H1 (cell line): ENCODE results near the gene TLL1. TPM values are rescaled to one million over a fixed set of nuclear protein-coding genes. Genes with fewer than 3 reads are reported as not detected.

Source experiments
- CTCF ChIA-PET: fragments of 300-600 bp; sonication (Branson Sonifier 250); formaldehyde crosslinking; loops from one replicate; lab custom pipeline; 2021; ENCODE audit not compliant: partially characterized antibody; lab: Charles Lee
- POLR2A ChIA-PET: fragments of 300-600 bp; sonication (Branson Sonifier 250); formaldehyde crosslinking; loops from one replicate; lab custom pipeline; 2021; ENCODE audit warnings: inconsistent platforms; ENCODE audit not compliant: partially characterized antibody; lab: Charles Lee
- DNase-seq, 2 experiments: peaks; one replicate each; pipeline versions ENCODE4 v3.0.0 to v3.0.0-alpha.2; 2010 to 2022; ENCODE audit warnings: low spot score in 2 of 2, low read depth in 1 of 2, mixed read lengths in 1 of 2
- FAIRE-seq: peaks from 2 replicates; lab custom pipeline; 2011; peaks lifted over from hg19 to GRCh38; lab: Jason Lieb, UNC
- H2AFZ ChIP-seq: 2 replicates; pipeline ENCODE4 v1.8.1; 2012; ENCODE audit warnings: low read length, inconsistent platforms
- H2AK5ac ChIP-seq: 2 replicates; pipeline ENCODE4 v1.6.1; 2013; ENCODE audit warnings: low read depth, low read length
- H2BK120ac ChIP-seq: replicated peaks from 2 replicates; pipeline ENCODE3; 2013; ENCODE audit warnings: low read depth, low read length, inconsistent platforms
- H2BK12ac ChIP-seq: 2 replicates; pipeline ENCODE4 v1.6.1; 2013; ENCODE audit warnings: low read depth, low read length
- H2BK15ac ChIP-seq: 2 replicates; pipeline ENCODE4 v1.6.1; 2013; ENCODE audit warnings: low read length
- H2BK20ac ChIP-seq: 2 replicates; pipeline ENCODE4 v1.6.1; 2013; ENCODE audit warnings: low read length
- H2BK5ac ChIP-seq: 2 replicates; pipeline ENCODE4 v1.6.1; 2013; ENCODE audit warnings: low read depth, low read length
- H3K14ac ChIP-seq: 2 replicates; pipeline ENCODE4 v1.6.1; 2013; ENCODE audit warnings: inconsistent platforms; ENCODE audit not compliant: insufficient read length
- H3K18ac ChIP-seq: 2 replicates; pipeline ENCODE4 v1.6.1; 2013; ENCODE audit warnings: low read length; ENCODE audit errors: extremely low read depth
- H3K23ac ChIP-seq: 2 replicates; pipeline ENCODE4 v1.6.1; 2013; ENCODE audit warnings: inconsistent platforms; ENCODE audit not compliant: insufficient read length
- H3K23me2 ChIP-seq: 2 replicates; pipeline ENCODE4 v1.6.1; 2013; ENCODE audit warnings: low read depth, low read length
- H3K27ac ChIP-seq: 2 replicates; pipeline ENCODE4 v1.6.1; 2011; ENCODE audit warnings: low read depth, low read length, inconsistent platforms
- H3K27me3 ChIP-seq, 4 experiments: replicated peaks in 1 of 4; 1 replicate in 1 of 4; 2 replicates in 3 of 4; pipeline versions ENCODE4 v1.6.1 to v1.8.1; 2011 to 2013; ENCODE audit warnings: low read length in 3 of 4, mild to moderate bottlenecking in 3 of 4, inconsistent platforms in 2 of 4, mixed read lengths in 2 of 4, moderate library complexity in 1 of 4; ENCODE audit not compliant: control insufficient read depth in 3 of 4, insufficient read depth in 3 of 4; ENCODE audit errors: extremely low read depth in 1 of 4
- H3K36me3 ChIP-seq, 4 experiments: 2 replicates each; pipeline versions ENCODE4 v1.6.1 to v1.8.1; 2011 to 2013; ENCODE audit warnings: mild to moderate bottlenecking in 4 of 4, low read length in 3 of 4, moderate library complexity in 2 of 4, control low read depth in 1 of 4, inconsistent platforms in 1 of 4; ENCODE audit not compliant: insufficient read depth in 4 of 4, control insufficient read depth in 2 of 4
- H3K4ac ChIP-seq: replicated peaks from 2 replicates; pipeline ENCODE3; 2013; ENCODE audit warnings: low read length, low read depth, mixed read lengths, inconsistent platforms; ENCODE audit not compliant: insufficient read length
- H3K4me1 ChIP-seq, 4 experiments: replicated peaks in 1 of 4; 1 replicate in 1 of 4; 2 replicates in 3 of 4; pipeline versions ENCODE4 v1.6.1 to v1.8.1; 2011 to 2013; ENCODE audit warnings: low read length in 3 of 4, inconsistent platforms in 2 of 4, mixed read lengths in 1 of 4; ENCODE audit not compliant: insufficient read depth in 4 of 4, control insufficient read depth in 3 of 4
- H3K4me2 ChIP-seq, 2 experiments: 2 replicates each; pipeline versions ENCODE4 v1.6.1 to v1.8.1; 2011 to 2013; ENCODE audit warnings: low read depth in 2 of 2, low read length in 2 of 2, control low read depth in 1 of 2, inconsistent platforms in 1 of 2, mild to moderate bottlenecking in 1 of 2; ENCODE audit not compliant: insufficient read depth in 1 of 2
- H3K4me3 ChIP-seq, 4 experiments: fragments of 200-600, 300-600 bp in 1 of 4; sonication (generic), shearing (Covaris generic), sonication (Bioruptor Twin) in 1 of 4; 2 replicates each; pipeline versions ENCODE4 v1.5.1 to v1.8.1; 2011 to 2016; ENCODE audit warnings: low read length in 4 of 4, low read depth in 3 of 4, control low read depth in 2 of 4, inconsistent platforms in 2 of 4, mild to moderate bottlenecking in 2 of 4, mixed read lengths in 1 of 4, moderate library complexity in 1 of 4; ENCODE audit not compliant: insufficient read depth in 2 of 4; ENCODE audit errors: extremely low read depth in 1 of 4
- H3K56ac ChIP-seq: replicated peaks from 2 replicates; pipeline ENCODE3; 2013; ENCODE audit warnings: low read depth, mild to moderate bottlenecking, mixed read lengths, low read length, inconsistent platforms; ENCODE audit not compliant: insufficient read length
- H3K79me1 ChIP-seq: 2 replicates; pipeline ENCODE4 v1.6.1; 2013; ENCODE audit warnings: low read depth, low read length, control low read depth
- H3K79me2 ChIP-seq, 2 experiments: 2 replicates each; pipeline versions ENCODE4 v1.6.1 to v1.8.1; 2012 to 2013; ENCODE audit warnings: low read length in 2 of 2, mild to moderate bottlenecking in 2 of 2, inconsistent platforms in 1 of 2; ENCODE audit not compliant: insufficient read depth in 2 of 2, control insufficient read depth in 1 of 2
- H3K9ac ChIP-seq, 4 experiments: replicated peaks in 1 of 4; 1 replicate in 1 of 4; 2 replicates in 3 of 4; pipeline versions ENCODE4 v1.6.1 to v1.8.1; 2011 to 2013; ENCODE audit warnings: low read depth in 3 of 4, low read length in 3 of 4, control low read depth in 2 of 4, mild to moderate bottlenecking in 2 of 4, moderate library complexity in 2 of 4, inconsistent platforms in 1 of 4; ENCODE audit errors: extremely low read depth in 1 of 4
- H3K9me3 ChIP-seq, 2 experiments: 2 replicates each; pipeline versions ENCODE4 v1.6.1 to v1.8.1; 2012 to 2013; ENCODE audit warnings: mild to moderate bottlenecking in 2 of 2, moderate library complexity in 2 of 2, control low read depth in 1 of 2, inconsistent platforms in 1 of 2, low read depth in 1 of 2, low read length in 1 of 2, mixed read lengths in 1 of 2; ENCODE audit not compliant: insufficient read depth in 2 of 2
- H4K20me1 ChIP-seq, 2 experiments: replicated peaks in 1 of 2; 2 replicates each; pipeline versions ENCODE3 to v1.8.1; 2011 to 2013; ENCODE audit warnings: inconsistent platforms in 2 of 2, low read length in 2 of 2, mild to moderate bottlenecking in 1 of 2; ENCODE audit not compliant: insufficient read depth in 2 of 2, control insufficient read depth in 1 of 2
- H4K5ac ChIP-seq: 2 replicates; pipeline ENCODE4 v1.6.1; 2013; ENCODE audit warnings: low read length, low read depth, mixed read lengths, inconsistent platforms; ENCODE audit not compliant: insufficient read length
- H4K8ac ChIP-seq: 2 replicates; pipeline ENCODE4 v1.8.0; 2013; ENCODE audit warnings: mild to moderate bottlenecking, moderate library complexity, low read length, inconsistent platforms; ENCODE audit not compliant: insufficient read depth; ENCODE audit errors: extremely low read depth
- H4K91ac ChIP-seq: replicated peaks from 2 replicates; pipeline ENCODE3; 2013; ENCODE audit warnings: low read length, mixed read lengths, inconsistent platforms; ENCODE audit not compliant: insufficient read length
- EP300 ChIP-seq, 2 experiments: IDR thresholded peaks; 1 replicate in 1 of 2; 2 replicates in 1 of 2; pipeline ENCODE4 v1.6.1; 2011 to 2012; ENCODE audit warnings: low read depth in 2 of 2, low read length in 2 of 2, mild to moderate bottlenecking in 2 of 2, borderline replicate concordance in 1 of 2, inconsistent platforms in 1 of 2, moderate library complexity in 1 of 2
- FOSL1 ChIP-seq: IDR thresholded peaks from 2 replicates; pipeline ENCODE4 v1.6.1; 2011; ENCODE audit warnings: mild to moderate bottlenecking, low read depth, low read length, moderate library complexity; ENCODE audit not compliant: insufficient read depth
- HDAC2 ChIP-seq, 2 experiments: fragments of 300-600 bp in 1 of 2; sonication (generic) in 1 of 2; IDR thresholded peaks; 2 replicates each; pipeline ENCODE4 v1.6.1; 2011 to 2012; ENCODE audit warnings: low read depth in 2 of 2, low read length in 2 of 2, mild to moderate bottlenecking in 2 of 2, moderate library complexity in 2 of 2, borderline replicate concordance in 1 of 2, inconsistent platforms in 1 of 2
- JUND ChIP-seq: IDR thresholded peaks from 2 replicates; pipeline ENCODE4 v1.6.1; 2011; ENCODE audit warnings: mild to moderate bottlenecking, improper control_type of control experiment, low read length
- POLR2AphosphoS5 ChIP-seq: IDR thresholded peaks from 2 replicates; pipeline ENCODE4 v1.6.1; 2011; ENCODE audit warnings: low read depth, low read length
- POU5F1 ChIP-seq: IDR thresholded peaks from 2 replicates; pipeline ENCODE4 v1.6.1; 2011; ENCODE audit warnings: low read depth, mild to moderate bottlenecking, low read length, moderate library complexity
- WGBS, 2 experiments: shearing (Covaris generic) in 1 of 2; methylation state at CpG; one replicate each; pipeline versions ENCODE4 v1.1.6 to v1.1.7; 2013 to 2015; ENCODE audit warnings: low lambda C conversion rate in 2 of 2, mixed read lengths in 2 of 2, inconsistent platforms in 1 of 2, low coverage in 1 of 2, missing lambda C conversion rate in 1 of 2; ENCODE audit not compliant: insufficient replicate concordance in 2 of 2, insufficient coverage in 1 of 2, insufficient read length in 1 of 2; ENCODE audit errors: extremely low coverage in 1 of 2, missing lambda C conversion rate in 1 of 2; 5-methylcytosine and 5-hydroxymethylcytosine counted together
- polyA plus RNA-seq, 7 experiments: library from polyadenylated mRNA; depleted of rRNA in 3 of 7; stranded (reverse) in 5 of 7; unstranded in 2 of 7; fragments of >200 nt in 5 of 7; fragments of 200-250 nt in 2 of 7; gene quantifications; 1 replicate in 5 of 7; 2 replicates in 1 of 7; 4 replicates in 1 of 7; pipeline versions ENCODE4 v1.2.1 to v1.2.3, GENCODE V29; 2011 to 2013; ENCODE audit warnings: missing spikeins in 2 of 7, mixed read lengths in 2 of 7
- total RNA-seq: library from RNA; stranded (reverse); fragmentation: NEBNext Ultra II Directional; extraction: Animal tissue kit (Norgen Biotek cat#: 25700); gene quantifications from 2 replicates; pipeline ENCODE4 v1.2.1, GENCODE V29; 2021

Gene TLL1
- total and polyA plus RNA-seq, 2 of the 8 experiments (the other 6 are each of a cell fraction or from before 2014, with no cell fraction given) = 0.18 to 1.1 TPM

- CTCF ChIA-PET = interaction anchor here (0.9 to 1.2 kb wide), 2 partner anchors 34 to 35 kb away, joined by 3 read pairs; no protein-coding TSS in a partner anchor
- Histone ChIP-seq H2BK20ac (no peak overlapping the region), H2BK15ac (no peak overlapping the region), H3K18ac (no peak overlapping the region), H3K23me2 (no peaks in the 10 kb centered on the region), H4K20me1 (no peaks in the 10 kb centered on the region), H3K4me3 (no peak overlapping the region), H3K4me2 (no peak overlapping the region)
- no peak for TF ChIP-seq HDAC2 (IDR thresholded peaks at IDR 0.05; ENCODE audit: borderline replicate concordance in 1 of 2, low read depth in 2 of 2, low read length in 2 of 2)
- no peak for TF ChIP-seq JUND
- TF ChIP-seq EP300 (IDR thresholded peaks at IDR 0.05; ENCODE audit: borderline replicate concordance in 1 of 2, low read depth in 2 of 2, low read length in 2 of 2) = no peak
- no peak for TF ChIP-seq POU5F1
- TF ChIP-seq POLR2AphosphoS5 = no peak
- TF ChIP-seq FOSL1 = no peak
- TF ChIP-seq, all 59 proteins: peak for 0
- H4K91ac ChIP-seq = no peak overlapping the region
- H3K79me1 ChIP-seq = no peaks in the 10 kb centered on the region
- H2AFZ ChIP-seq = no peak overlapping the region
- no peak overlapping the region for H2BK12ac ChIP-seq
- H3K27ac ChIP-seq = no peak overlapping the region
- H3K14ac ChIP-seq = no peak overlapping the region
- H3K23ac ChIP-seq = no peak overlapping the region
- no peak overlapping the region for H2BK5ac ChIP-seq
- DNase-seq (no peak), FAIRE-seq (no peak)
- H2AK5ac ChIP-seq = no peak overlapping the region
- H3K56ac ChIP-seq = no peak overlapping the region
- H4K8ac ChIP-seq = no peak overlapping the region
- H3K9ac ChIP-seq = no peak overlapping the region
- no peak overlapping the region for H3K4ac ChIP-seq
- no peak overlapping the region for H2BK120ac ChIP-seq
- WGBS, 2 experiments = 93% methylated on average over 6 of the region's 6 CpGs; no CpG with 5 or more reads in 1 of the 2 experiments
- no peak overlapping the region for H4K5ac ChIP-seq
- no peaks in the 10 kb centered on the region for H3K36me3 ChIP-seq
- H3K4me1 ChIP-seq = no peaks in the 10 kb centered on the region
- H3K27me3 ChIP-seq = no peaks in the 10 kb centered on the region
- H3K79me2 ChIP-seq = no peaks in the 10 kb centered on the region
- H3K9me3 ChIP-seq = no peaks in the 10 kb centered on the region
- POLR2A ChIA-PET = no interaction called here
Measured at GRCh38 chr4:165905405-165906027, 32.5 kb downstream of the TLL1 start.
